Central memory CD8-positive, alpha-beta T cell (primary cell): ENCODE measurements around the gene CNMD.

Source experiments
- ATAC-seq: fragments of 150-1000 bp; cut with Tn5 transposase; replicated peaks from 2 replicates; pipeline ENCODE4 v1.10.0; 2022; ENCODE audit warnings: mild to moderate bottlenecking, moderate FRiP score, moderate number of reproducible peaks; ENCODE audit not compliant: poor library complexity, severe bottlenecking; ENCODE audit errors: extremely low read depth
- DNase-seq, 2 donors: peaks; one replicate each; pipeline ENCODE4 v3.0.0; 2021; ENCODE audit warnings: low spot score in 2 of 2
- H3K27ac Mint-ChIP-seq: one replicate; pipeline ENCODE4 v1.8.0; 2022; ENCODE audit warnings: low read depth, mild to moderate bottlenecking, moderate library complexity, mixed read lengths
- H3K27me3 Mint-ChIP-seq: one replicate; pipeline ENCODE4 v1.8.0; 2022; ENCODE audit warnings: mixed read lengths
- H3K36me3 Mint-ChIP-seq: one replicate; pipeline ENCODE4 v1.8.0; 2022; ENCODE audit warnings: mild to moderate bottlenecking, moderate library complexity, mixed read lengths; ENCODE audit not compliant: insufficient read depth
- H3K4me1 Mint-ChIP-seq: one replicate; pipeline ENCODE4 v1.8.0; 2022; ENCODE audit warnings: mixed read lengths
- H3K4me3 Mint-ChIP-seq: one replicate; pipeline ENCODE4 v1.8.0; 2022; ENCODE audit warnings: mild to moderate bottlenecking, moderate library complexity, mixed read lengths
- H3K9me3 Mint-ChIP-seq: one replicate; pipeline ENCODE4 v1.8.0; 2022; ENCODE audit warnings: mixed read lengths

CNMD gene

GRCh38 chr13:52775511-52775910 is 35.9 kb upstream of the CNMD start:
- Mint-ChIP-seq H3K27ac (no peak overlapping the region), H3K36me3 (no peaks in the 10 kb centered on the region), H3K4me3 (no peak overlapping the region), H3K27me3 (peaks cover 66% of the 10 kb centered on the region), H3K4me1 (no peaks in the 10 kb centered on the region), H3K9me3 (no peaks in the 10 kb centered on the region)
- ATAC-seq, result no peak
- DNase-seq, result no peak

- H3K4me3 Mint-ChIP-seq, result no peak overlapping the region
- no peaks in the 10 kb centered on the region for H3K4me1 Mint-ChIP-seq
- DNase-seq (no peak), ATAC-seq (no peak)
- no peak overlapping the region for H3K27ac Mint-ChIP-seq
- H3K9me3 Mint-ChIP-seq, result no peaks in the 10 kb centered on the region
- H3K36me3 Mint-ChIP-seq, result no peaks in the 10 kb centered on the region
- peaks cover 24% of the 10 kb centered on the region for H3K27me3 Mint-ChIP-seq
Observed at GRCh38 chr13:52767949-52768516, 28.4 kb upstream of the CNMD start.

GRCh38 chr13:52765611-52766390 is 26.2 kb upstream of the CNMD start:
- DNase-seq (no peak), ATAC-seq (no peak)
- no peak overlapping the region for H3K27ac Mint-ChIP-seq
- H3K27me3 Mint-ChIP-seq, result peaks cover 24% of the 10 kb centered on the region
- H3K4me1 Mint-ChIP-seq, result no peaks in the 10 kb centered on the region
- H3K4me3 Mint-ChIP-seq, result no peak overlapping the region
- H3K9me3 Mint-ChIP-seq, result no peaks in the 10 kb centered on the region
- no peaks in the 10 kb centered on the region for H3K36me3 Mint-ChIP-seq

- DNase-seq (no peak), ATAC-seq (no peak)
- Mint-ChIP-seq H3K27ac (no peak overlapping the region), H3K36me3 (peaks cover 2% of the 10 kb centered on the region), H3K27me3 (peaks cover 50% of the 10 kb centered on the region), H3K9me3 (no peaks in the 10 kb centered on the region), H3K4me3 (no peak overlapping the region), H3K4me1 (no peaks in the 10 kb centered on the region)
Observed at GRCh38 chr13:52760077-52760476, 20.5 kb upstream of the CNMD start.

GRCh38 chr13:52758114-52758513 is 18.5 kb upstream of the CNMD start:
- H3K36me3 Mint-ChIP-seq, result peaks cover 2% of the 10 kb centered on the region
- peaks cover 48% of the 10 kb centered on the region for H3K27me3 Mint-ChIP-seq
- no peak overlapping the region for H3K4me3 Mint-ChIP-seq
- no peaks in the 10 kb centered on the region for H3K4me1 Mint-ChIP-seq
- H3K27ac Mint-ChIP-seq, result no peak overlapping the region
- ATAC-seq (no peak), DNase-seq (no peak)
- H3K9me3 Mint-ChIP-seq, result no peaks in the 10 kb centered on the region

- ATAC-seq, result no peak
- no peak for DNase-seq
- Mint-ChIP-seq H3K4me3 (no peak overlapping the region), H3K4me1 (no peaks in the 10 kb centered on the region), H3K36me3 (no peaks in the 10 kb centered on the region), H3K27ac (no peak overlapping the region), H3K9me3 (no peaks in the 10 kb centered on the region), H3K27me3 (peaks cover 51% of the 10 kb centered on the region)
Observed at GRCh38 chr13:52751196-52751595, 11.6 kb upstream of the CNMD start.

GRCh38 chr13:52750713-52751112 is 11.1 kb upstream of the CNMD start:
- no peak for DNase-seq
- Mint-ChIP-seq H3K4me1 (no peaks in the 10 kb centered on the region), H3K27me3 (peaks cover 55% of the 10 kb centered on the region), H3K4me3 (no peak overlapping the region), H3K36me3 (no peaks in the 10 kb centered on the region), H3K27ac (no peak overlapping the region), H3K9me3 (no peaks in the 10 kb centered on the region)
- ATAC-seq, result no peak

GRCh38 chr13:52749419-52749818 is 9.8 kb upstream of the CNMD start:
- no peaks in the 10 kb centered on the region for H3K9me3 Mint-ChIP-seq
- no peak for ATAC-seq
- no peaks in the 10 kb centered on the region for H3K4me1 Mint-ChIP-seq
- no peak for DNase-seq
- peaks cover 68% of the 10 kb centered on the region for H3K27me3 Mint-ChIP-seq
- H3K27ac Mint-ChIP-seq, result no peak overlapping the region
- H3K36me3 Mint-ChIP-seq, result no peaks in the 10 kb centered on the region
- no peak overlapping the region for H3K4me3 Mint-ChIP-seq

GRCh38 chr13:52746141-52746540 is 6.5 kb upstream of the CNMD start:
- H3K9me3 Mint-ChIP-seq, result no peaks in the 10 kb centered on the region
- DNase-seq (no peak), ATAC-seq (no peak)
- H3K27me3 Mint-ChIP-seq, result peaks cover 87% of the 10 kb centered on the region
- H3K27ac Mint-ChIP-seq, result no peak overlapping the region
- no peaks in the 10 kb centered on the region for H3K4me1 Mint-ChIP-seq
- no peak overlapping the region for H3K4me3 Mint-ChIP-seq
- no peaks in the 10 kb centered on the region for H3K36me3 Mint-ChIP-seq

GRCh38 chr13:52744842-52745375 is 5.3 kb upstream of the CNMD start:
- H3K9me3 Mint-ChIP-seq, result no peaks in the 10 kb centered on the region
- H3K27ac Mint-ChIP-seq, result no peak overlapping the region
- H3K4me1 Mint-ChIP-seq, result peaks cover under 1% of the 10 kb centered on the region
- no peak overlapping the region for H3K4me3 Mint-ChIP-seq
- peaks cover 87% of the 10 kb centered on the region for H3K27me3 Mint-ChIP-seq
- no peak for ATAC-seq
- no peaks in the 10 kb centered on the region for H3K36me3 Mint-ChIP-seq
- no peak for DNase-seq

GRCh38 chr13:52743988-52744387 is 4.4 kb upstream of the CNMD start:
- Mint-ChIP-seq H3K9me3 (no peaks in the 10 kb centered on the region), H3K27me3 (peaks cover 91% of the 10 kb centered on the region), H3K4me3 (no peak overlapping the region), H3K27ac (no peak overlapping the region), H3K36me3 (no peaks in the 10 kb centered on the region), H3K4me1 (peaks cover 4% of the 10 kb centered on the region)
- DNase-seq (no peak), ATAC-seq (no peak)

GRCh38 chr13:52743569-52743968 is 3.9 kb upstream of the CNMD start:
- Mint-ChIP-seq H3K27me3 (peaks cover 86% of the 10 kb centered on the region), H3K36me3 (no peaks in the 10 kb centered on the region), H3K4me3 (no peak overlapping the region), H3K4me1 (peaks cover 4% of the 10 kb centered on the region), H3K9me3 (no peaks in the 10 kb centered on the region), H3K27ac (no peak overlapping the region)
- ATAC-seq, result no peak
- no peak for DNase-seq
